Measurements from ENCODE around the gene RBKS.
A peak's percentile ranks its signal among the peaks of the same experiment; 100 is the strongest.

RBKS gene

DNA sequence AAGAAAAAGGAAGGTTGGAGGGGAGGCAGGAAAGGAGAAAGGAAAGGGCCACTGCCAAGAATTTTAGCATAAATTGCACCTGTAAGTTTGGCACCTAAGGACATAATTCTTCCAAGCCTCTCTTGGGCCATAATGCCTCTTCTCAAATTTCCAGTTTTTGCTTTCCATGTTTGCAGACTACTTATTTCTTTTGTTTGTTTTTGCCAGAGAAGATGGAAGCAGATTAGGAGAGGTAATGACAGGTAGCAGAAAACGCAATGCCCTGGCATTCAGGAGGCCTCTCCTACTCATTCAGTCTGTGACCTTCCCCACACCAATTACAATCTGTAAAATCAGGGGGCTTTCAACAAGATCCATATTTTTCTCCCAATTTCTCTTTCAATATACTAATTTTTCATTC is 61.9 kb downstream of the RBKS start:
- no peak for DNase-seq

GRCh38 chr2:27824401-27824800 is 65.8 kb downstream of the RBKS start:
- no peak for DNase-seq

- no peak for DNase-seq
Measured at GRCh38 chr2:27823569-27823968, 66.6 kb downstream of the RBKS start.

DNA sequence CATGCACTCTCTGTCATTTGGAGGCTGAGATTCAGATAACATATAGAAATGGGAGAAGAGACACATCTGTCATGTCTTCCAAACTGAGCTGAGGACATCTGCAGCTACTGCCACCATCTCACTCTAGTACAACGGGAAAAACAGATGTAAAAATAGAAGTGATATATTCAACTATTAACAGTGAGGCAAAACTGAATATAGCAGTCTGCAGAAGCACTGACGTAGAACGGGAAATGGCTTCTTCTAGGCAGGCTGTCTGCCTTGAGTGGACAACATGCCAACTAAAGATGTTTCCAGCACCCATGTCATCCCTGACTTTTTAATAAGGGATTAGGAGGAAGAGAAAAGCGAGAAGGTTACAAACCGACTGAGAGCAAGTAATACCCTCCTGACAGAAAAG is 67.1 kb downstream of the RBKS start:
- no peak for DNase-seq

GRCh38 chr2:27822049-27822448 is 68.1 kb downstream of the RBKS start:
- no peak for DNase-seq

- no peak for DNase-seq
Measured at GRCh38 chr2:27815860-27816438, 74.2 kb downstream of the RBKS start.

- DNase-seq = no peak
Measured at GRCh38 chr2:27814758-27815157, 75.4 kb downstream of the RBKS start.

GRCh38 chr2:27811768-27812167 is 78.4 kb downstream of the RBKS start:
- no peak for DNase-seq

GRCh38 chr2:27810455-27810854 is 79.7 kb downstream of the RBKS start:
- no peak for DNase-seq

DNA sequence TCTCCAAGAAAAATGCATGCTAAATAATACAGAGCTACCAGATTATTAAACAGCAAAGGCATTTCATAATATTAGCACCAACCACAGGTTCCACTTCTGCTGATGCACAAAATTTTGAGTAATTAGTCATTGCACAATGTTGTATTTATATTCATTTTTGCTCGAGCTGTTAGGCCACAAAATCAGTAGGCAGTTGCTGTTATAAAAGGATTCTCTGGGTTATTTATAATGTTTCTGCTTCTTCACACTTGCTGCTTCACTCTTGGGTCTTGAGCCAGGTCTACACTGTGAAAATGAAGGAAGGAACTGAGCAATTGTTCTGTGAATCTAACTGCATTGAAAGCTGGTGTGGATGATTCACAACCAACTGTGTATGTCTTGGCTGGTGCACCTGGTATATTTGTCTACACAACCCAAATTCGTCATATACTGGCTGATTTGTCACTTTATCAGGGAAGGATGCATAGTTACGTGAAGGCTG is 80.4 kb downstream of the RBKS start:
- no peak for DNase-seq

DNA sequence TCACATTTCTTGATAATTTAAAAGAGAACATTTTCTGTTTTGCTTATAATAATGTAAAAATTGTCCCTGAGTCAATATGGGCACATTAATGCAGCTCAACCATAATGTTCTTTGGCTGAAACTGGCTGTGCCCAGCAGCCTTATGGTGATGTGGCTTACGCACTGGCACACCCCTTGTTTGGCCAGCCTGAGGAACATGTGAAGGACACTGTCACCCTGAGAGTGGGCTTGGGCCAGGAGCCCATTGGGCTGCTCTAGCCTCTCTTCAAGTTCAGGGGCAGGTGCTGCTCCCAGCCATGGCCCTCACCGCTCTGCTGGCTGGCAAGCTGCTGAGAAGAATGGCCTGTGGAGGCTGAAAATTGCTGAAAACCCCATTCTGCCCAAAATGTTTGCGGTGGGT is 81.2 kb downstream of the RBKS start:
- DNase-seq = no peak

- DNase-seq = no peak
Measured at GRCh38 chr2:27808418-27808817, 81.8 kb downstream of the RBKS start.

DNA sequence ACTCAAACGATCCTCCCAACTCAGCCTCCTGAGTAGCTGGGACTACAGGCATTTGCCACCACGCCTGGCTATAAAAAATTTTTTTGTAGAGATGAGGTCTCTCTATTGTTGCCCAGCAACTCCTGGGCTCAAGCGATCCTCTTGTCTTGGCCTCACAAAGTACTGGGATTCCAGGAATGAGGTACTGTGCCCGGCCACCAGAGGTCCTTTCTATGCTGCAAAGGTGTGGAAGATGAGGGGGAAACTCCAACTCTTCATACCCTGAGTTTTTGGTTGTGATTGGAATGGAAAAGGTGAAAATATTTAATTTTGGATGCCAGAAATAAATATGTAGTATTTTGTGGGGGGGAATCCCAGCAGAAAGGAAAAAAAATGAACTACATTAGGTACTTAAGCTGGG is 82.7 kb downstream of the RBKS start:
- no peak for DNase-seq

DNA sequence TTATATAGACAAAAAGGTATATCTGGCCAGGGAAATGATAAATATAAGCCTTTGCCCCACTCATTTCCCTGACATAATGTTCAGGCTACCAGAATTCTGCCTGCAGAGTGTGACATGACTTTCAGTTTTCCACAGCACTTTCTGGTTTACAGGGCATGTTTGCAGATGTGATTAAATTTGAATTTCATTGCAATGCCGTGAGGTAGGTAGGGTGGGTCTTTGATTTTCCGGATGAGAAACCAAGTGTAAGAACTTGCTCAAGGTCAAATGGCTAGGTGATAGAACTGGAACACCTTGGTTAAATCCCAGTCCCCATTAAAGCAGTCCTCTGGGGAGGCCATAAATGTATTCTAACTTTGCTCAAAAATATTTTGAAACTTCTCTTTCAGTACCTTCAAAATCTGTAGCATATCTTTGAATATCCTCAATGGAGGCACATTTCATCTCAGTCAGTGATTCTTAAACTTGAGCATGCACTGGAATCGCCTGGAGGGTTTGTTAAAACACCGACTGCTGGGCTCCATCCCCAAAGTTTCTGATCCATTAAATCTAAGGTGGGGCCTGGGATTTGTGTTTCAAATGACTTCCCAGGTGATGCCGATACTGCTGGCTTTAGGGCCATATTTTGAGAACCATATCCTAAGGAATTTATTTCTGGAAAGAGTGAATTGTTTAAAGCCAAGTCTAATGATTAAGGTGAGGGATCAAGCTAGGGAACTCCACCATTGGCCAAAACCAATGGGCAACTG is 83.7 kb downstream of the RBKS start:
- DNase-seq = no peak

- no peak for DNase-seq
Measured at GRCh38 chr2:27805180-27805579, 85.0 kb downstream of the RBKS start.

- peak; percentile 41 for DNase-seq
Measured at GRCh38 chr2:27804146-27804545, 86.0 kb downstream of the RBKS start.

DNA sequence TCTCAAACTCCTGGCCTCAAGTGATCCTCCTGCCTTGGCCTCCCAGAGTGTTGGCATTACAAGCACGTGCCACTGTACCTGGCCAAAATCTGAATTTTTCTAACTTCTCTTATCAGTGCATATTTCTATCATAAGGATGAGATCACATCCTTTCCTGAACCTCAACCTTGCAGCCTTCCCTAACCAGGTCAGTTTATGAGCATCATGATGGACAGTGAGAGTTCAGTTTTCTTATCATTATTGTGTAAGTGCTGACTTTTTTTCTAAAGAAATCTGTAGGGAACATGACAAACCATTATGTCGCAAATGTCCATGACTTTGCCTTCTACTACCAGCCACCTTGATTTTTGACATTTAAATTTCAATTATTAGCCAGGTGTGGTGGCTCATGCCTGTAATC is 87.1 kb downstream of the RBKS start:
- no peak for DNase-seq

DNA sequence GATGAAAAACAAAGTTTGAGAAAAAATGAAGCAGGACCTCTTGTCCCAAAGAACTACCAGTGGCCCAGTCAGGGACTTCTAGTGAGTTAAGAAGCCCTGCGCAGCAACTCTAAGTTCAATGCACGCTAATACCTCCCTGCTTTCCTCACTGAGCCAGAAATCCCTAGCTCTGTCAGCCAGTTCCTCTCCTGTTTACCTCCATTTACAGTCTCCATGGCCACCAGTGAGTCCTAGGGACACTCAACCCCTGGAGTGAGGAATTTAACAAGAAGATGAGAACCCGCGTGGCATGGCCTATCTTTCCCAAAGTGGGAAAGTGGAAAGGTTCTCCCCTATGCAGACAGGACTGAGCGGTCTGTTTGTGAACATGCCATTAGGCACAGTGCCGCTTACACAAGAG is 87.6 kb downstream of the RBKS start:
- DNase-seq = no peak

DNA sequence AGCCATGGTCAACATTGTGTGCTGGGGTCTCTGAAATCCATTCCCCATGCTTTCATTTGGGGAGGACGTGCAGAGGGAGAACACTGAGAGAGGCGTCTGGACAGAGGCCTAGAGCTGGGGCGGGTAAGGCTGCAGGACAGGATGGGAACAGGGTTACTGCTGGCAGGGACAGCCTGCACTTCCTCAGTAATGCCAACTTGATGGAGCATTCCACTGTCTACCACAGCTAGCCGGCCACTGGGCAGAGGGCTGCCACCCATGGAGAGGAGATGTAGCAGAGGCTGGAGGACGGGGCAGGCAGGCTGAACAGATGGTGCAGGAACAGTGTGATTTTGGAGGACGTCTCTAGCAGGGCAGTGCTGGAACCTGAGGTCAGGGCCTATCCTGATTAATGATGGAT is 89.3 kb downstream of the RBKS start:
- no peak for DNase-seq

DNA sequence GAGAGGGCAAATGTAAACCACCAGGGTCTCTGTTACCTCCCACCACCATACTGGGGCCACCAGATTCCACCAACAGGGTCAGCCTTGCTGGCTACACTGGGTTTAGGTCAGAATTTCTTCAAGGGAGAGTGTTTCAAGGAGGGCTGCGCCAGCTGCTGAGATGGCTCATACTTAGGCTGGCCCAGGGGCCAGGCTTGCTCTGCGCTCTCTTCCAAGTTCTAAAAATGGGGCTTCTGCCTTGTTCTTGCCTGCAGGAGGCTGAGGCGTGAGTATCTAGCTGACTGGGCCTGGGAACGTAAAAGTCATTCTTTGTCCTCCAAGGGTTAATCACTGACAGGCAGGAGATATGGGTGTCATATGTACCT is 90.6 kb downstream of the RBKS start:
- no peak for DNase-seq

- no peak for DNase-seq
Measured at GRCh38 chr2:27798948-27799645, 91.1 kb downstream of the RBKS start.

DNA sequence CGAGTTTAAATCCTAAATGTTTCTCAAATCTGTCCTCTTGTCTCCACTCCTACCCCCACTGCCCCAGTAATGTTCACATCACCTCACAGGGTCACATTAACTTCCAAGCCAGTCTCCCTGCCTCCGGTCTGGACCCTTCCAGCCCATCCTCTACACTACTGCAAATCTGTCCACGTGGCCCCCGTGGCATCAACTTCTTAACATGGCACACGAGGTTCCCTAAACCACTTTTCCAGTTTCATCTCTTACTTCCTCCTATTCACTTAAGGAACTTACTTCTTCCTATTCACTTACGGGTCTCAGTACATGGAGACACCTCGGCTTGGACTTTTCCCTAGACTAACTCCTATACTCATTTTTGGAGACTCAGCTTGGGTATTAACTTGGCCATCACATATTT is 91.7 kb downstream of the RBKS start:
- DNase-seq = no peak

- no peak for DNase-seq
Measured at GRCh38 chr2:27797841-27798240, 92.3 kb downstream of the RBKS start.

Data from GF-D8 (cell line).